HG03159 (cell line): Measurements from ENCODE around the gene KLHL6.
"Not testable (repeated sequence)": the region's sequence is repeated elsewhere in the genome, so short reads cannot be mapped to it uniquely, and the experiment has no call there.

ENCODE experiments used
- ATAC-seq: cut with Tn5 transposase; IDR thresholded peaks from one replicate; pipeline ENCODE4 v1.9.1; 2021; ENCODE audit warnings: mild to moderate bottlenecking, moderate library complexity; ENCODE audit not compliant: unreplicated experiment

KLHL6 gene

DNA sequence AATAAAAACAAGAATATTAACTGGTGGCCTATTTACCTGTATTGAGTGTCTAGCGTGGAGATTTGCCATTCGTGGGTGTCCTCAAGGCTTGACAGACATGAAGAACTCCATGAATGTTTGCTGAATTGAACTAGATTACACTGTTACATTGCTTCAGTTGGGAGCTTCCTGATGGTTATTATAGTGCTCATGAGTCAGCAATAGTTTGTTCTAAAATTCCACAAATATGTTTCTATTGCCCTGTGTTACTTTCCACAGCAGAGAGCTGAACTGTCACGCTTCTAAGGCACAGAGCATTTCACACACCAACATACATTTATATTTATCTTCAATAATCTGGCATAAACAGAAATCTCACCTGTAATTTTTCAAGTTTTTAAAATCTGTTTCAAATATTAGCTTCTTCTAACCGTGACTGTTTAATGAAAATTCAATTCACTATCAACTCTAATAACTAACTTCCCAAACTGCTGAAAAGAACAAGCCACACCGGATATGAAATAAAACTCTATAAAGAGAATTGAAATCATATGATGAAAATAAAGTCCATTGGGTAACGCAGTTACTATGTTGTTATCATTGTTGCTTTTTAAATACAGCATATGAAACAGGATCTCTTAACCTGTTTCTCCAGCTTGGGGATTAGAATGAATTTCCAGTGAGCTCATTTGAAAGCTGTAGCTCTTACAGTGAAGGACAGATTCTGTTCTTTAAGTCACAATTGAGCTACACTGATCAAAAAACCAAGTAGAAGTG, 65.9 kb downstream of the KLHL6 start:
- ATAC-seq, result no peak

DNA sequence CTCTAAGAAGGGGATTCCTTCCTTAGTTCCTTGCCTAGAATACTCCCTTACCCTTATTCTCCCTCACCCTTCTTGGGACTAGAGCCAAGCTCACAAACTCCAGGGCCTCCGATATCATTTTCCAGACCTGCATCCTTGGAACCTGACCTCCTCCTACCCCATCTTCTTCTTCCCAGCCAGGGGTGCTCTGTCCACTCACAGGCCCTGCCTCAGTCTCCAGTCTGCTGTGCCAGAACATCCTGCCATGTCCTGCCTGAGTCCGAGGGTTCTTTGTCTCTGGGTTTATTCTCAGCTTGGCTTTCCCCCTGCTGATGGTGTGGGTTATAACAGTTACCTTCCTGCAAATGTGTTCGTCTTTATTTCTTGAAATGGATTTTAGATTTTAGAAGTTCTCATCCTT, 67.2 kb downstream of the KLHL6 start:
- no peak for ATAC-seq

- ATAC-seq, result no peak
These were observed 67.6 kb downstream of the KLHL6 start for GRCh38 chr3:183487896-183488295.

DNA sequence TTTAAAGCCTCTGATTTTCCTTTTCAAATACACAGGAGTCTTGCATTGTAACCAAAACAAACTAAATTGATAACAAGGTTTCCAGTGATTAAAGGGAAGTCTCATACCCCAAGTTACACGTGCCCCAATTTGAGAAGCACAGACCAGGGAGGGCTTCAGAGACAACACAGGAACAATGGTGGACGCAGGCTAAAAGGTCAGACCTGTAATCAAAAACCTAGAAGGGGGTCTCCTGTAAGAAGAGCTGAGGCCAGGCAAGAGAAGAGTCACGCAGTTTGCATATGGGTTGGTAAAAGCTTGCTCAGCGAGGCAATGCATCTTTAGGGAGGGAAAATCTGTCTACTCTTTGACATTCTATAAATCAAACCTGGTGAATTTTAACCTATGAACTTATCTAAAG, 68.5 kb downstream of the KLHL6 start:
- no peak for ATAC-seq

GRCh38 chr3:183486472-183486871, 69.0 kb downstream of the KLHL6 start:
- no peak for ATAC-seq

DNA sequence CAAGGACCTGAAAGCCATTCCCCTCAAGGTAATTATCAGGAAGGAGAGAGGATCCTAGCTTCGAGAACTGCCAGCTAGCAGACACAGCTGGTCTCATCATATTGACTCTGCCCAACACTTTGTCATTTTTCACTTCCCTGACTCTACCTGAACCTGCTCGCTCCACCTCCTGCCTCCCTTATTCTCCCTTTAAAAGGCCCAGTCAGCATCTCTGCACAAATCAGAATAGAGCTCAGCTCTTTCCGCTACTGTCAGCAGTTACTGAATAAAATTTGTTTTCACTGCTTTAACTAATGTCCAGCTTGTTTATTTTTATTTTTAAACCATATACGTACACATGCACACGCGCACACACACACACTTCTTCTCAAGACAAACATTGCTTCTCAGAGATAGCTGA, 69.9 kb downstream of the KLHL6 start:
- no peak for ATAC-seq

DNA sequence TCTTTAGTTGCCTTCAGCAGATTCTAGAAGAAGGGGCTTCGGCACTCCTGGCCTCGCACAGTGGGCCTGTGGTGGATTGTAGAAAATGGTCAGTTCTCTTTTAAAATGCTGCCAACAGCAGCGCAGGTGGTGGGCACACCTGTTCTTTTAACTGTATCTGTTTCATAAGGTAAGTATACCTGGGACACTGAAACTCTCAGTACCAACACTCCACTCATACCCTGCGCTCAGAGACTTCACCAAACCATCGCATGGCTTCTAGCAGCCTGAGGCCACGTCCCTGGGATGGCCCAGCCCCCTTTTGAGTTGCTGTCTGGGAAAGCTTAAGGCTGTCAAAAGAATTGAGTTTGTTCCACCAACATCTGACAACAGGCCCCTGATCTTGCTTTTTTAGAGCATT, 70.4 kb downstream of the KLHL6 start:
- ATAC-seq, result no peak

DNA sequence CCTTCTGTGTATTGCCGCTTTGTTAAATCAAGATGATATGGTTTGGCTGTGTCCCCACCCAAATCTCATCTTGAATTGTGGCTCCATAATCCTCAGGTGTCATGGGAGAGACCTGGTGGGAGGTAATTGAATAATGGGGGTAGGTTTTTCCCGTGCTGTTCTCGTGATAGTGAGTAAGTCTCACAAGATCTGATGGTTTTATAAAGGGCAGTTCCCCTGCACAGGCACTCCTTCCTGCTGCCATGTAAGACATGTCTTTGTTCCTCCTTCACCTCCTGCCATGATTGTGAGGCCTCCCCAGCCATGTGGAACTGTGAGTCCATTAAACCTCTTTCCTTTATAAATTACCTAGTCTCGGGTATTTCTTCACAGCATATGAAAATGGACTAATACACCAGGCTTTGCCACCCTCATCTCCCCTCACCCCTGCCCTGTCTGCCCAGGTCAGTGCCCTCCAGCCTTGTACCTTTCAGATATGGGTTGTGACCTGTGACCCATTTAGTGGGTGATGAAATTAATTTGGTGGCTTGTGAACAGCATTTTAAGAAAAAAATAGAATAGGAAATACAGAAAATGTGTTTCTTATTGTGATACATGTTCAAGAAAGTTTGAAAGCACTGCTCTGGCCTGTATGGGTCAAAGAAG, 71.0 kb downstream of the KLHL6 start:
- ATAC-seq, result no peak

- ATAC-seq, result no peak
These were observed 73.9 kb downstream of the KLHL6 start for GRCh38 chr3:183481582-183481981.

- no peak for ATAC-seq
These were observed 77.0 kb downstream of the KLHL6 start for GRCh38 chr3:183478501-183478900.

- ATAC-seq, result no peak
These were observed 77.6 kb downstream of the KLHL6 start for GRCh38 chr3:183477801-183478456.

- not testable (repeated sequence) for ATAC-seq
These were observed 79.7 kb downstream of the KLHL6 start for GRCh38 chr3:183475764-183476162.

GRCh38 chr3:183475016-183475763, 80.3 kb downstream of the KLHL6 start:
- no peak for ATAC-seq

GRCh38 chr3:183473969-183474368, 81.5 kb downstream of the KLHL6 start:
- no peak for ATAC-seq

DNA sequence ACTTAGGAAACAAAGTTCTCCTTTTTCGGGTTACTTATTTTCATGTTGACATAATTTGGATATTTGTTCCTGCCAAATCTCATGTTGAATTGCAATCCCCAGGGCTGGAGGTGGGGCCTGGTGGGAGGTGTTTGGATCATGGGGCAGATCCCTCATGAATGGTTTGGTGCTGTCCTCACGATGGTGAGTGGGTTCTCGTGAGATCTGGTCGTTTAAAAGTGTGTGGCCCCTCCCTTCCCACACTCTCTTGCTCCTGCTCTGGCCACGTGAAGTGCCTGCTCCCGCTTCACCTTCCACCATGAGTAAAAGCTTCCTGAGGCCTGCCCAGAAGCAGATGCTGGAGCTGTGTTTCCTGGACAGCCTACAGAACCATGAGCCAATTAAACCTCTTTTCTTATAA, 83.4 kb downstream of the KLHL6 start:
- ATAC-seq, result no peak

- no peak for ATAC-seq
These were observed 87.1 kb downstream of the KLHL6 start for GRCh38 chr3:183468424-183468823.

DNA sequence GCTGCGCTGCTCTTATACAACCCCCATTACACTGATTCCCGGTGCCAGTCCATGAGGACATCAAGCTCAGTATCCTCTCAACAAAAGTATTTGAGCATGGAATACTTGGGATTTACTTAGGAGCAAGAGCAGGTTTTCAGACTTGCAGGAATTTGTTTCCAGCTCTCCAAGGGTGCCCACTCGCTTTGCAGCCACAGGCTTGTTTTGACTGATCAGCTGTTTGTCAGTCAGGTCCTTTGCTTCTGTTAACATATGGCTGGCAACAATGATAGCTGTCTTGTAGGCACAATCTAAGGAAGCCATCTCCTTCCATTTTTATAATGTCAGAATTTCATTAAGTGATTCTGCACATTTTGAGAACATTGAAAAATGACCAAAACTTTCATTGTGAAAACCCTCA, 88.9 kb downstream of the KLHL6 start:
- no peak for ATAC-seq

DNA sequence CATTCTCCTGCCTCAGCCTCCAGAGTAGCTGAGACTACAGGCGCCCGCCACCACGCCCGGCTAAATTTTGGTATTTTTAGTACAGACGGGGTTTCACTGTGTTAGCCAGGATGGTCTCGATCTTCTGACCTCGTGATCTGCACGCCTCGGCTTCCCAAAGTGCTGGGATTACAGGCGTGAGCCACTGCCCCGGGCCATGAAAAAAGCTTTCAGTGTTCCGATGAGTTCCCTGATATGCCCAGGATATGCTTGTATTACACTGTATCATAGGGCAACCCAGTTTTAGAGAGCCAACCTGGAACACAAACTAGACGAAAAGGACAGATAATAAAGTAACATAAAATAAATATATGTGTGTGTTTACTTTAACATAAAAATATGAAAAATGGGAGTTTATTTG, 89.8 kb downstream of the KLHL6 start:
- ATAC-seq, result not testable (repeated sequence)

DNA sequence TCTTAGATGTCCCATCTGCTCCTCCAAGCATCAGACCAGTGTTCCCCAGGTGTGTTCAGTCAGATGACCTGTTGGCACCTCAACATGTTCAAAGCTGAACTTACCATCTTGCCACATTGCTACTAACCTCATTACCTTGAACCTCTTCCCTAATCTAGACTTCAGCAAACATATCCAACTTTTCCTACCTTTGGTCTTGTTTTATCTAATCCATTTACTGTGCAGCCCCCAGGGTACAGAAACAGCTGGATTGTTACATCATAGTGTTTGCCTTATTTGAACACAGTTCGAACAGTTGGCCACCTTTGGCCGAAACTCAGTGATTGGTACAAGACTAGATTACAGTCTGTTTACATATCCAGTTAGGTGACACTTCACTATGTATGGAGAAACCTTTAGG, 91.0 kb downstream of the KLHL6 start:
- no peak for ATAC-seq

DNA sequence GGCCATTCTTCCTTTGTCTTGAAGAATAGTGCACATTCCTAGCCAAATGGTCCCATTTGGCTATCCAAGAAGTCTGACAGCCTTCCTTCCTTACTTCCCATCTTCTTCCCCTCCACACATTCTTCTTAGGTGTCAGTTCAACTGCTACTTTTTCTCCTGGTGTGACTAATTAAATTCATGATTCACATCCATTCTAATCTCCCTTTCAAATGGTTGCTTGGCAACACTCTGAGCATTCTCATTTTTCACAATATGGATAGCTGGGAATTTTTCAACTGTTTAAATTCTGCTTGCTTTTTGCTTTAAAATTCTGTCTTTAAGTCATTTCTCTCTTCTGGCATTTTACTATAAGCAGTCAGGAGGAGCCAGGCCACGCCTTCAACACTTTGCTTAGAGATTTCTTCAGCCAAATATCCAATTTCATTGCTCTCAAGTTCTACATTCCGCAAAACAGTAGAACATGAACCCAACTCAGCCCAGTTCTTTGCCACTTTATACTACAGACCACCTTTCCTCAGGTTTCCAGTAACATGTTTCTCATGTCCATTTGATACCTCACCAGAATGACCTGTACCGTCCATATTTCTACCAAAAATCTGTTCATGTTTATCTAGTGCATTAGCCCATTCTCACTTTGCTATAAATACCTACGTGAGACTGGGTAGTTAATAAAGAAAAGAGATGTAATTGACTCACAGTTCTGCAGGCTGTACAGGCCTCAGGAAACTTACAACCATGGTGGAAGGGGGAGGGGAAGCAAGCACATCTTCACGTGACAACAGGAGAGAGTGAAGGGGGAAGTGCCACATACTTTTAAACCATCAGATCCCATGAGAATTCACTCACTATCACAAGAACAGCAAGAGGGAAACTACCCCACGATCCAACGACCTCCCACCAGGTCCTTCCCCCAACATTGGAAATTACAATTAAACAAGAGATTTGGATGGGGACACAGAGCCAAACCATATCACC, 95.1 kb downstream of the KLHL6 start:
- no peak for ATAC-seq
